Bronchial epithelial cell (primary cell): ENCODE data around the gene FHOD3. TPM values are rescaled to one million over a fixed set of nuclear protein-coding genes. Genes with fewer than 3 reads are reported as not detected.
"Not testable (repeated sequence)": the region's sequence is repeated elsewhere in the genome, so short reads cannot be mapped to it uniquely, and the experiment has no call there.

Source experiments
- DNase-seq: peaks from one replicate; pipeline ENCODE4 v3.0.0-alpha.2; 2010; ENCODE audit warnings: low read depth
- FAIRE-seq: peaks from 2 replicates; lab custom pipeline; 2011; peaks lifted over from hg19 to GRCh38; lab: Jason Lieb, UNC
- H3K27me3 ChIP-seq: 2 replicates; pipeline ENCODE4 v1.5.1; 2011; ENCODE audit warnings: low read length; ENCODE audit not compliant: control insufficient read depth, insufficient read depth
- H3K36me3 ChIP-seq: 2 replicates; pipeline ENCODE4 v1.5.1; 2011; ENCODE audit warnings: low read length; ENCODE audit not compliant: control insufficient read depth, insufficient read depth
- H3K4me3 ChIP-seq: 2 replicates; pipeline ENCODE4 v1.5.1; 2011; ENCODE audit warnings: mild to moderate bottlenecking, low read depth, low read length, control low read depth
- total RNA-seq: library from RNA; depleted of rRNA; stranded (reverse); fragments of >200 nt; gene quantifications from 2 replicates; pipeline ENCODE4 v1.2.1, GENCODE V29; 2014
- TF ChIP-seq, protein P1 (sequence below): IDR thresholded peaks from 2 replicates; pipeline ENCODE4 v1.5.1; 2011; ENCODE audit warnings: mild to moderate bottlenecking, moderate library complexity, low read length, control low read depth, inconsistent platforms; ENCODE audit not compliant: insufficient read depth, severe bottlenecking

FHOD3 gene
- total RNA-seq, 1 donor from 2014 or later: 15.8 TPM

GRCh38 chr18:36352384-36352783 lies 54.9 kb downstream of the FHOD3 start:
- H3K4me3 ChIP-seq: no peak overlapping the region
- H3K36me3 ChIP-seq: peaks cover 3% of the 10 kb centered on the region
- DNase-seq (peak; percentile 86), FAIRE-seq (no peak)
- H3K27me3 ChIP-seq: no peaks in the 10 kb centered on the region
- TF ChIP-seq, protein P1, sequence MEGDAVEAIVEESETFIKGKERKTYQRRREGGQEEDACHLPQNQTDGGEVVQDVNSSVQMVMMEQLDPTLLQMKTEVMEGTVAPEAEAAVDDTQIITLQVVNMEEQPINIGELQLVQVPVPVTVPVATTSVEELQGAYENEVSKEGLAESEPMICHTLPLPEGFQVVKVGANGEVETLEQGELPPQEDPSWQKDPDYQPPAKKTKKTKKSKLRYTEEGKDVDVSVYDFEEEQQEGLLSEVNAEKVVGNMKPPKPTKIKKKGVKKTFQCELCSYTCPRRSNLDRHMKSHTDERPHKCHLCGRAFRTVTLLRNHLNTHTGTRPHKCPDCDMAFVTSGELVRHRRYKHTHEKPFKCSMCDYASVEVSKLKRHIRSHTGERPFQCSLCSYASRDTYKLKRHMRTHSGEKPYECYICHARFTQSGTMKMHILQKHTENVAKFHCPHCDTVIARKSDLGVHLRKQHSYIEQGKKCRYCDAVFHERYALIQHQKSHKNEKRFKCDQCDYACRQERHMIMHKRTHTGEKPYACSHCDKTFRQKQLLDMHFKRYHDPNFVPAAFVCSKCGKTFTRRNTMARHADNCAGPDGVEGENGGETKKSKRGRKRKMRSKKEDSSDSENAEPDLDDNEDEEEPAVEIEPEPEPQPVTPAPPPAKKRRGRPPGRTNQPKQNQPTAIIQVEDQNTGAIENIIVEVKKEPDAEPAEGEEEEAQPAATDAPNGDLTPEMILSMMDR: no peak

- no peak for FAIRE-seq
- Histone ChIP-seq H3K4me3 (no peak overlapping the region), H3K27me3 (no peaks in the 10 kb centered on the region), H3K36me3 (peaks cover 3% of the 10 kb centered on the region)
- DNase-seq: peak; percentile 66
- TF ChIP-seq, protein P1: no peak
Measured at GRCh38 chr18:36354989-36355388, 57.5 kb downstream of the FHOD3 start.

- DNase-seq (no peak), FAIRE-seq (no peak)
- TF ChIP-seq, protein P1: no peak
- Histone ChIP-seq H3K27me3 (no peaks in the 10 kb centered on the region), H3K4me3 (no peak overlapping the region), H3K36me3 (peaks cover 3% of the 10 kb centered on the region)
Measured at GRCh38 chr18:36355511-36355910, 58.0 kb downstream of the FHOD3 start.

DNA sequence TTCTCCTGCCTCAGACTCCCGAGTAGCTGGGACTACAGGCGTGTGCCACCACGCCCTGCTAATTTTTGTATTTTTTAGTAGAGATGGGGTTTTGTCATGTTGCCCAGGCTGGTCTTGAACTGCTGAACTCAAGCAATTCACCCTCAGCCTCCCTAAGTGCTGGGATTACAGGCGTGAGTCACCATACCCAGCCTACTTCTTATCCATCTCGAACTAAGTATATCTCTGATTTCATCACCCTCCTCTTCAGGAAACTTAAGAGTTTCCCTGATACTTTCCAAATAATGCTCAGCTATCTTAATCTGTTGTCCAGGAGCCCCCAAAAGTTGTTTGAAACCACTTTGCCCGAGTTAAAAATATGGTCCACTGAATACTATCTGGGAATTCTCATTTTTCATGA lies 59.2 kb downstream of the FHOD3 start:
- not testable (repeated sequence) for H3K27me3 ChIP-seq, H3K36me3 ChIP-seq, FAIRE-seq, H3K4me3 ChIP-seq, DNase-seq

GRCh38 chr18:36358141-36358540 lies 60.6 kb downstream of the FHOD3 start:
- no peak for FAIRE-seq
- no peak for DNase-seq
- Histone ChIP-seq H3K36me3 (peaks cover 3% of the 10 kb centered on the region), H3K4me3 (no peak overlapping the region), H3K27me3 (no peaks in the 10 kb centered on the region)
- TF ChIP-seq, protein P1: no peak

- H3K27me3 ChIP-seq: no peaks in the 10 kb centered on the region
- H3K4me3 ChIP-seq: no peak overlapping the region
- H3K36me3 ChIP-seq: no peaks in the 10 kb centered on the region
- no peak for DNase-seq
- TF ChIP-seq, protein P1: no peak
- FAIRE-seq: no peak
Measured at GRCh38 chr18:36360256-36360909, 62.9 kb downstream of the FHOD3 start.
